Gastrocnemius medialis (tissue), 4 donors: ENCODE measurements around the gene ANKRD23.

ENCODE experiments used
- CTCF ChIP-seq, 5 experiments: fragments of 450-650 bp in 3 of 5; fragments of 200-600 bp in 2 of 5; sonication (generic) in 2 of 5; IDR thresholded peaks in 4 of 5; conservative IDR thresholded peaks in 1 of 5; 1 replicate in 4 of 5; 2 replicates in 1 of 5; pipeline ENCODE4 v1.5.1; 2016 to 2019; ENCODE audit warnings: antibody characterized with exemption in 5 of 5, mild to moderate bottlenecking in 3 of 5, moderate library complexity in 3 of 5
- POLR2A ChIP-seq, 2 donors: fragments of 450-650 bp; IDR thresholded peaks; one replicate each; pipeline ENCODE4 v1.6.1; 2017; ENCODE audit warnings: antibody characterized with exemption in 2 of 2, mild to moderate bottlenecking in 2 of 2, moderate library complexity in 2 of 2

GRCh38 chr2:96876269-96877041, 32.6 kb upstream of the ANKRD23 start:
- TF ChIP-seq CTCF (IDR thresholded peaks at IDR 0.05 in 4 of 5, conservative IDR thresholded peaks at IDR 0.05 in 1 of 5): no peak
- TF ChIP-seq POLR2A (IDR thresholded peaks at IDR 0.05): no peak
